Sigmoid colon (tissue), 7 donors: ENCODE results near the gene ENTPD5. TPM values are rescaled to one million over a fixed set of nuclear protein-coding genes. Genes with fewer than 3 reads are reported as not detected.

ENCODE experiments used
- DNase-seq: peaks from one replicate; pipeline ENCODE4 v3.0.0-alpha.2; 2019
- H3K27ac ChIP-seq, 4 donors: fragments of 200-600 bp; sonication (generic); one replicate each; pipeline ENCODE4 v1.5.1; 2016 to 2019; ENCODE audit warnings: mild to moderate bottlenecking in 1 of 4
- H3K27me3 ChIP-seq, 3 donors: fragments of 200-600 bp; sonication (generic); one replicate each; pipeline ENCODE4 v1.5.1; 2019; ENCODE audit warnings: mild to moderate bottlenecking in 1 of 3
- H3K36me3 ChIP-seq, 4 donors: fragments of 200-600 bp; sonication (generic); one replicate each; pipeline ENCODE4 v1.5.1; 2016 to 2019
- H3K4me1 ChIP-seq, 4 donors: fragments of 200-600 bp; sonication (generic); one replicate each; pipeline ENCODE4 v1.5.1; 2017 to 2019
- H3K4me3 ChIP-seq, 4 donors: fragments of 200-600 bp; sonication (generic); one replicate each; pipeline ENCODE4 v1.5.1; 2017 to 2019; ENCODE audit warnings: mild to moderate bottlenecking in 2 of 4, moderate library complexity in 1 of 4
- H3K9me3 ChIP-seq, 4 donors: fragments of 200-600 bp in 3 of 4; sonication (generic) in 3 of 4; one replicate each; pipeline versions ENCODE4 v1.5.1 to v1.6.1; 2013 to 2019
- EP300 ChIP-seq, 4 donors: sonication (generic); formaldehyde crosslinking; IDR thresholded peaks; one replicate each; pipeline ENCODE4 v1.6.1; 2017; ENCODE audit warnings: antibody characterized with exemption in 4 of 4
- POLR2A ChIP-seq, 2 donors: fragments of 450-650 bp; IDR thresholded peaks; one replicate each; pipeline ENCODE4 v1.6.1; 2016; ENCODE audit warnings: antibody characterized with exemption in 2 of 2, mild to moderate bottlenecking in 2 of 2, moderate library complexity in 2 of 2
- POLR2AphosphoS5 ChIP-seq, 4 donors: sonication (generic); formaldehyde crosslinking; IDR thresholded peaks; one replicate each; pipeline ENCODE4 v1.6.1; 2017; ENCODE audit warnings: antibody characterized with exemption in 4 of 4
- WGBS, 2 donors: extraction: QIAGEN DNeasy Blood & Tissue Kit; methylation state at CpG; one replicate each; pipeline ENCODE4 v1.1.7; 2013; 5-methylcytosine and 5-hydroxymethylcytosine counted together
- intact Hi-C: fragments of 100-400 bp; cut with DNase I; formaldehyde crosslinking; loops from one replicate; pipeline ENCODE4 v1.15.1; 2023
- polyA plus RNA-seq, 3 donors: library from polyadenylated mRNA; stranded (reverse); fragments of 200-250 nt; gene quantifications; one replicate each; pipeline ENCODE4 v1.2.3, GENCODE V29; 2013
- total RNA-seq, 4 donors: library from RNA; depleted of rRNA; stranded (reverse); fragments of >200 nt; gene quantifications; one replicate each; pipeline ENCODE4 v1.1.0, GENCODE V29; 2016
- TF ChIP-seq, protein P1 (sequence below), 4 experiments: fragments of 450-650 bp in 3 of 4; fragments of 200-600 bp in 1 of 4; IDR thresholded peaks; one replicate each; pipeline ENCODE4 v1.5.1; 2016 to 2019; ENCODE audit warnings: antibody characterized with exemption in 4 of 4, mild to moderate bottlenecking in 3 of 4, moderate library complexity in 2 of 4
- donor health status: healthy with polysubstance abuse.
- donor health status: Bipolar disorder and iron deficiency.
- donor health status: healthy.

ENTPD5 gene
- total and polyA plus RNA-seq, 7 donors, result 8.0 to 35.5 (median 11.1) TPM

DNA sequence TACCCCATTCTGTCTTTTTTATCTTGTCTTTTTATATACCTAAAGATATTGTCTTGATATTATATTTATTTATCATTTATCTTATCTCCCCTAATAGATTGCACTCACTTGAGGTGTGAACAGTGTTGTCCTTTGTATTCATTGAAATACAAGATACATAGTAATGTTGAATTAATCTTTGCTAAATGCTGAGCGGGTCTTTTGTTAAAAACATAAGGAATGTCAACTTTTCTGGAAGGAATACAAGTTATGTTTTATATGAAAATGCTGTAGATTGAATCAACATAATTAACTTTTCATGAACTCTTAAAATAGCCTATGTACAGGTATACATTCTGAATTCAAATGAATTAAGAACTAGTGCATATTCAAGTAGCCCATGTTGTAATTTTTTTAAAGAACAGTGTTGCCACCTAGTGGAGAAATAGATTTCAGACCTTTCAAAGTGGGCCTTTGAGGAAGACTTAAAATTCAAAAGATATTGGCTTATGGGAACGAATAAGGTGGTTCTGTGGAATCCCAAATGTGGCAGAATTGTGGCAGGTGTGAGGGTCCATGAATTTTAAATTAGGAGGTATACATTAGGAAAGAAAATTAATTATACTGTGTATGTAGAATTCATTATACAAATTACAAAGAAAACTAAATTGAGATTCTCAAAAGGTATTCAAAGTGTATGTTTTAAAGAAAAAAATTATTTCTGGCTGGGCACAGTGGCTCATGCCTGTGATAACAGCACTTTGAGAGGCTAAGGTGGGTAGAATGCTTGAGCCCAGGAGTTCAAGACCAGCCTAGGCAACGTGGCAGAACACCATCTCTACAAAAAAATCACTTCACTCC is 19.2 kb upstream of the ENTPD5 start:
- Histone ChIP-seq H3K4me1 (no peaks in the 10 kb centered on the region), H3K27ac (no peak overlapping the region), H3K9me3 (no peaks in the 10 kb centered on the region), H3K36me3 (peaks cover 0 to 27% (median 0%) of the 10 kb centered on the region in 4 donors), H3K27me3 (no peaks in the 10 kb centered on the region), H3K4me3 (no peak overlapping the region)
- WGBS, 2 donors, result 68 to 69% methylated on average over 3 of the region's 3 CpGs
- no peak for DNase-seq
- TF ChIP-seq POLR2A (IDR thresholded peaks at IDR 0.05), result no peak
- no peak for TF ChIP-seq POLR2AphosphoS5 (IDR thresholded peaks at IDR 0.05)
- TF ChIP-seq, protein P1, sequence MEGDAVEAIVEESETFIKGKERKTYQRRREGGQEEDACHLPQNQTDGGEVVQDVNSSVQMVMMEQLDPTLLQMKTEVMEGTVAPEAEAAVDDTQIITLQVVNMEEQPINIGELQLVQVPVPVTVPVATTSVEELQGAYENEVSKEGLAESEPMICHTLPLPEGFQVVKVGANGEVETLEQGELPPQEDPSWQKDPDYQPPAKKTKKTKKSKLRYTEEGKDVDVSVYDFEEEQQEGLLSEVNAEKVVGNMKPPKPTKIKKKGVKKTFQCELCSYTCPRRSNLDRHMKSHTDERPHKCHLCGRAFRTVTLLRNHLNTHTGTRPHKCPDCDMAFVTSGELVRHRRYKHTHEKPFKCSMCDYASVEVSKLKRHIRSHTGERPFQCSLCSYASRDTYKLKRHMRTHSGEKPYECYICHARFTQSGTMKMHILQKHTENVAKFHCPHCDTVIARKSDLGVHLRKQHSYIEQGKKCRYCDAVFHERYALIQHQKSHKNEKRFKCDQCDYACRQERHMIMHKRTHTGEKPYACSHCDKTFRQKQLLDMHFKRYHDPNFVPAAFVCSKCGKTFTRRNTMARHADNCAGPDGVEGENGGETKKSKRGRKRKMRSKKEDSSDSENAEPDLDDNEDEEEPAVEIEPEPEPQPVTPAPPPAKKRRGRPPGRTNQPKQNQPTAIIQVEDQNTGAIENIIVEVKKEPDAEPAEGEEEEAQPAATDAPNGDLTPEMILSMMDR (IDR thresholded peaks at IDR 0.05), result peak; percentile 17 to 60 (median 52)
- intact Hi-C loops, result loop anchor here (5.0 kb wide), 1 partner anchor 86 kb away; the partner anchor contains the start of genes COQ6 and FAM161B

DNA sequence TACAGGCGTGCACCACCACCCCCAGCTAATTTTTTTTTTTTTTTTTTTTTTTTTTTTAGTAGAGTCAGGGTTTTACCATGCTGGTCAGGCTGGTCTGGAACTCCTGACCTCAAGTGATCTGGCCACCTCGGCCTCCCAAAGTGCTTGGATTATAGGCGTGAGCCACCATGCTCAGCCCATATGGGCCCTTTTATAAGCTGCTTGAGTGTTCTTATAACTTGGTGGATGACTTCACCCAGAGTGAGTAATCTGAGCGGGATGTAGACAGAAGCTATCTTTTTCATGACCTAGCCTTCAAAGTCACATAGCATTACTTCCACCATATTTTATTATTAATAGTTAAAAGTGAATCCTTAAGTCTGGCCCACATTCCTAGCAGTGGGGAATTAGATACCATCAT is 16.5 kb upstream of the ENTPD5 start:
- H3K4me1 ChIP-seq, result no peaks in the 10 kb centered on the region
- no peaks in the 10 kb centered on the region for H3K9me3 ChIP-seq
- no peak overlapping the region for H3K27ac ChIP-seq
- H3K27me3 ChIP-seq, result no peaks in the 10 kb centered on the region
- intact Hi-C loops, result loop anchor here (5.0 kb wide), 1 partner anchor 83 kb away; the partner anchor contains the start of genes COQ6 and FAM161B
- no peak overlapping the region for H3K4me3 ChIP-seq
- peaks cover 0 to 16% (median 0%) of the 10 kb centered on the region in 4 donors for H3K36me3 ChIP-seq
- WGBS, 2 donors, result 93 to 95% methylated on average over 4 of the region's 4 CpGs
- DNase-seq, result no peak
- TF ChIP-seq POLR2A (IDR thresholded peaks at IDR 0.05) (no peak), POLR2AphosphoS5 (IDR thresholded peaks at IDR 0.05) (no peak), EP300 (IDR thresholded peaks at IDR 0.05) (no peak)
- TF ChIP-seq, protein P1 (IDR thresholded peaks at IDR 0.05), result no peak

- Histone ChIP-seq H3K27me3 (no peaks in the 10 kb centered on the region), H3K27ac (no peak overlapping the region), H3K4me3 (no peak overlapping the region), H3K4me1 (no peaks in the 10 kb centered on the region), H3K36me3 (peaks cover 0 to 14% (median 0%) of the 10 kb centered on the region in 4 donors), H3K9me3 (no peaks in the 10 kb centered on the region)
- 83 to 91% methylated on average over 3 of the region's 3 CpGs for WGBS, 2 donors
- intact Hi-C loops, result no loop called here
- TF ChIP-seq POLR2AphosphoS5 (IDR thresholded peaks at IDR 0.05) (no peak), POLR2A (IDR thresholded peaks at IDR 0.05) (no peak), EP300 (IDR thresholded peaks at IDR 0.05) (no peak)
- TF ChIP-seq, protein P1 (IDR thresholded peaks at IDR 0.05), result no peak
- DNase-seq, result no peak
Measured at GRCh38 chr14:74034572-74034971, 15.5 kb upstream of the ENTPD5 start.

DNA sequence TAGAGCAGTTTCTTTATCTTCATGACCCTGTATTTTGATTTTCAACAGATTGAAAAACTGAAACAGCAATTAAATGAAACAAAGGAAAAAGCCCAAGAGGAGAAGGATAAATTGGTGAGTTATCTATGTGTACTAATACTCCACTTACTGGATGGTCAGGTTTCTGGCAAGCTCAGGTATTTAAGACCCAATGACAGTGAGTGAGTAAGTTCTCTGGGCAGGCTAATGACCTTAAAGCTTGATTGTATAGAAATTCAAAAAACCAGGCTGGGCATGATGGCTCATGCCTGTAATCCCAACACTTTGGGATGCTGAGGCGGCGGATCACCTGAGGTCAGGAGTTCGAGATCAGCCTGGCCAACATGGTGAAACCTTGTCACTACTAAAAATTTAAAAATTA is 10.0 kb upstream of the ENTPD5 start:
- Histone ChIP-seq H3K27ac (no peak overlapping the region), H3K4me3 (no peak overlapping the region), H3K9me3 (no peaks in the 10 kb centered on the region), H3K27me3 (no peaks in the 10 kb centered on the region), H3K36me3 (peaks cover 0 to 6% (median 0%) of the 10 kb centered on the region in 4 donors), H3K4me1 (no peaks in the 10 kb centered on the region)
- WGBS, 2 donors, result 94 to 98% methylated on average over 3 of the region's 3 CpGs
- TF ChIP-seq, protein P1 (IDR thresholded peaks at IDR 0.05), result no peak
- no peak for TF ChIP-seq EP300 (IDR thresholded peaks at IDR 0.05)
- intact Hi-C loops, result no loop called here
- DNase-seq, result no peak
